GM19099 (cell line): ENCODE data around the gene CAMSAP1.

Experiments
- POLR2A ChIP-seq: IDR thresholded peaks from 3 replicates; pipeline ENCODE4 v1.6.1; 2011; ENCODE audit warnings: low read depth; ENCODE audit not compliant: insufficient read length; ENCODE audit errors: extremely low read depth

Gene CAMSAP1

GRCh38 chr9:135882011-135882410, 25.3 kb downstream of the CAMSAP1 start:
- no peak for TF ChIP-seq POLR2A

- TF ChIP-seq POLR2A: no peak
Observed at GRCh38 chr9:135880438-135880837, 26.9 kb downstream of the CAMSAP1 start.

GRCh38 chr9:135879619-135880018, 27.7 kb downstream of the CAMSAP1 start:
- no peak for TF ChIP-seq POLR2A

- TF ChIP-seq POLR2A: no peak
Observed at GRCh38 chr9:135879237-135879601, 28.1 kb downstream of the CAMSAP1 start.

- TF ChIP-seq POLR2A: no peak
Observed at GRCh38 chr9:135878528-135879236, 28.7 kb downstream of the CAMSAP1 start.

- TF ChIP-seq POLR2A: no peak
Observed at GRCh38 chr9:135877791-135878527, 29.4 kb downstream of the CAMSAP1 start.

- TF ChIP-seq POLR2A: no peak
Observed at GRCh38 chr9:135876936-135877335, 30.4 kb downstream of the CAMSAP1 start.

GRCh38 chr9:135874859-135875258, 32.5 kb downstream of the CAMSAP1 start:
- no peak for TF ChIP-seq POLR2A

GRCh38 chr9:135869909-135870308, 37.4 kb downstream of the CAMSAP1 start:
- no peak for TF ChIP-seq POLR2A

GRCh38 chr9:135865531-135865930, 41.8 kb downstream of the CAMSAP1 start:
- TF ChIP-seq POLR2A: no peak

- TF ChIP-seq POLR2A: no peak
Observed at GRCh38 chr9:135864447-135865049, 42.8 kb downstream of the CAMSAP1 start.

- no peak for TF ChIP-seq POLR2A
Observed at GRCh38 chr9:135862809-135863208, 44.5 kb downstream of the CAMSAP1 start.

- no peak for TF ChIP-seq POLR2A
Observed at GRCh38 chr9:135858491-135859185, 48.7 kb downstream of the CAMSAP1 start.

GRCh38 chr9:135857843-135858242, 49.5 kb downstream of the CAMSAP1 start:
- TF ChIP-seq POLR2A: no peak

GRCh38 chr9:135857371-135857786, 50.0 kb downstream of the CAMSAP1 start:
- TF ChIP-seq POLR2A: no peak
